ENCODE results near the gene CENPVL2. TPM values are rescaled to one million over a fixed set of nuclear protein-coding genes. Genes with fewer than 3 reads are reported as not detected.
"Not testable (repeated sequence)": the region's sequence is repeated elsewhere in the genome, so short reads cannot be mapped to it uniquely, and the experiment has no call there.

CENPVL2 gene
- total RNA-seq, 1 experiment from 2014 or later: 2.8 TPM

DNA sequence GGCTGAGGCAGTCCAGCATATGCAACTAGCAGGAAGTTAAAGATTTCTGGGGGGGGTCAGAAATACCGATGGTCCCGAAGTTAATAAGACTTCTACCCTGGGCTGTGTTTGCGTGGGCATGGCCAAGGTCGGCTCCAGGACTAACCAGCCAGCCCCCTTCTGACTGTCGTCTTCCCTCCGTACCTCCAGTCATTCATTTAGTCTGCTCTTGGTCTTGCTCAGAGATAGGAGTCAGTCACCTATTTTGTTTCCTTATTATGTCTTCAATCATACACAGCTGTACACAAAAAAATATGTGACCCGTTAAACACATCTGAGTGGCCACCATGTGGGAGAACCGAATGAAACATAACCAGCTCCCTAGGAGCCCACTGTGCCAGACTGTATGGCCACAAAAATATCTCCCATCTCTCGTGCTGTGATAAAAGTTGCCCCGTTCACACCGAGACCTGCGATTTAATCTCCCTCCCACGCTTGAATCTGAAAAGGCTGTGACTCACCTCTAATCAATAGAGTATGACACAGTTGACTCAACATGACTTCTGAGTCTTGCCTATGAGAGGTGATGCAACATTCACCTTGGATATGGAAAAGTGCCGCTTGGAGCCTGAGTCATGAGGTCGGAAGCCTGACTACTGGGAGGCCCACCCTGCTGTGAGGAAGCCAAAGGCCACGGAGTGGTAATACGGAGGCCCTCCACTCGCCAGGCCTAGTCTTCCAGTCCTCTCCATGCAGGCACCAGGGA, 2.8 kb downstream of the CENPVL2 start:
- H4K5ac ChIP-seq (ENCODE audit: insufficient read length, low read depth, low read length); H3K56ac ChIP-seq (ENCODE audit: insufficient read length, low read depth, low read length); H3K27me3 Mint-ChIP-seq (ENCODE audit: low read depth); H3K4me1 Mint-ChIP-seq; H3K79me2 ChIP-seq (ENCODE audit: insufficient read depth, low read length); H4K91ac ChIP-seq (ENCODE audit: insufficient read length, low read depth, low read length); H4K20me1 ChIP-seq (ENCODE audit: control insufficient read depth, insufficient read depth, insufficient read length); H2BK20ac ChIP-seq (ENCODE audit: low read depth, low read length, poor library complexity, severe bottlenecking); H2BK120ac ChIP-seq (ENCODE audit: low read depth, low read length, poor library complexity, severe bottlenecking); H2AK5ac ChIP-seq (ENCODE audit: insufficient read length, low read length); H3T11ph ChIP-seq (ENCODE audit: low read length); H3K36me3 Mint-ChIP-seq (ENCODE audit: insufficient read depth in 1 of 3, low read depth in 3 of 3); H3K4me1 ChIP-seq (ENCODE audit: insufficient read depth, low read length); H3K9ac ChIP-seq (ENCODE audit: extremely low read depth, insufficient read length, low read length); H3K23me2 ChIP-seq (ENCODE audit: insufficient read length, low read depth, low read length, poor library complexity, severe bottlenecking); H3K27ac Mint-ChIP-seq; H2AFZ ChIP-seq (ENCODE audit: low read length); H3K9me3 ChIP-seq (ENCODE audit: control insufficient read depth, low read depth, low read length); H2BK15ac ChIP-seq (ENCODE audit: low read depth, low read length); H3K4me2 ChIP-seq (ENCODE audit: insufficient read depth, insufficient read length, low read length); H2BK12ac ChIP-seq (ENCODE audit: insufficient read length, low read depth, low read length); H3K79me1 ChIP-seq (ENCODE audit: insufficient read depth, low read depth, low read length, poor library complexity, severe bottlenecking); H2BK5ac ChIP-seq (ENCODE audit: insufficient read length, low read length); H3K23ac ChIP-seq (ENCODE audit: insufficient read length, low read depth, low read length); H3K27me3 ChIP-seq (ENCODE audit: insufficient read depth, low read length); H3K27ac ChIP-seq (ENCODE audit: insufficient read length, low read depth, low read length); H3K4me3 Mint-ChIP-seq; H3K9me3 Mint-ChIP-seq; DNase-seq; H3K14ac ChIP-seq (ENCODE audit: insufficient read depth, low read length); H3K4ac ChIP-seq (ENCODE audit: low read depth, low read length); H3K18ac ChIP-seq (ENCODE audit: insufficient read length, low read depth, low read length); H4K8ac ChIP-seq (replicated peaks; ENCODE audit: insufficient read length, low read depth, low read length): not testable (repeated sequence)
- WGBS (ENCODE audit: extremely low coverage, insufficient read length, low lambda C conversion rate): no CpG with 5 or more reads among the region's 18 CpGs

Data from H9 (cell line).